HCT116 (cell line): Measurements from ENCODE around the gene PLAC9.

Source experiments
- ATF3 ChIP-seq: IDR thresholded peaks from 2 replicates; pipeline ENCODE4 v1.6.1; 2012
- CTCF ChIP-seq, 3 experiments: fragments of 200-600 bp in 1 of 3; sonication (generic) in 1 of 3; IDR thresholded peaks in 2 of 3; conservative IDR thresholded peaks in 1 of 3; 2 replicates each; pipeline ENCODE4 v1.5.1; 2012 to 2017; ENCODE audit warnings: low read depth in 2 of 3, low read length in 2 of 3, antibody characterized with exemption in 1 of 3, borderline replicate concordance in 1 of 3, control low read depth in 1 of 3, mild to moderate bottlenecking in 1 of 3, mixed read lengths in 1 of 3, mixed run types in 1 of 3, moderate library complexity in 1 of 3; ENCODE audit not compliant: insufficient read depth in 1 of 3
- JUND ChIP-seq: IDR thresholded peaks from 2 replicates; pipeline ENCODE4 v1.6.1; 2012
- MAX ChIP-seq: IDR thresholded peaks from 2 replicates; pipeline ENCODE4 v1.6.1; 2012

- TF ChIP-seq CTCF (IDR thresholded peaks at IDR 0.05 in 2 of 3, conservative IDR thresholded peaks at IDR 0.05 in 1 of 3; ENCODE audit: borderline replicate concordance in 1 of 3, insufficient read depth in 1 of 3, low read depth in 2 of 3, low read length in 2 of 3) = no peak
- no peak for TF ChIP-seq JUND
- TF ChIP-seq MAX = no peak
- no peak for TF ChIP-seq ATF3
Observed at GRCh38 chr10:80137031-80137862, 4.7 kb downstream of the PLAC9 start.
